GM21723 (cell line): ENCODE measurements around the gene ZNF708.
"Not testable (repeated sequence)": the region's sequence is repeated elsewhere in the genome, so short reads cannot be mapped to it uniquely, and the experiment has no call there.

ENCODE experiments used
- ATAC-seq: cut with Tn5 transposase; IDR thresholded peaks from one replicate; pipeline ENCODE4 v1.9.1; 2021; ENCODE audit warnings: mild to moderate bottlenecking, moderate library complexity; ENCODE audit not compliant: unreplicated experiment

ZNF708 gene

DNA sequence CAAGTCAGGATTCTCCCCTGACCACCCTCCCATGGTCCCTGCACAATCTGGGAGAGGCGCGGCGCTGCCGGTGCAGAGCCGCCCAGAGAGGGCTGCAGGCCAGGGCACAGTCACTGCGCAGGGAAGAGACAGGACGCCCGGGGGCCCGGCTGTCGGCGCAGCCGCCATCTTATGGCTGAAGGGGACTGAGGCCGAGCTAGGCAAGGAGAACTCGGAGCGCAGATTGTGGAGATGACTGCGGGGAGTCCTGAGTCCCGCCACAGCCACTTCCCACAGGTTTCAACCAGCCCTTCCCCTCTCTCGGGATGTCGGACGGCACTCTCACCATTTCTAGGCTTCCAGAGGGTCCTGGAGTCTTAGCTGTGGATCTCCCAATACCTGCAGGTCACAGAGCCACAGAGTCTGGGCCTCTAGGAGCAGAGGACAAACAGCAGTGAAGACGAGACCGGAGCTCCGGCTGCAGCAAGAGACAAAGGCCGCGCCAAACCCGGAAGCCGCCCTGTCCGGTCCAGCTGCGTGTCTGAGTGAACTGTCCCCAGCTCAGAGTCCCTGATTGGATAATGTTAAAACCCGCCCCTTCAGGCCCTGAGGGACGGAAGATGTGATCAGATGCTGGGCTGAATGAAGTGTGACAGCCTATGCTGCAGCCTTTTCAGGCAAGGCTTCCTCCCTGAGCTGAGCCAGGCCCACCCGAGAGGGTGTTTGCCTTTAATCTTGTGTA, at the start of gene ZNF708:
Gene ZNF708 (minus strand): TSS at position 526 of the 721 bp plus-strand sequence. CDS start 198 bp downstream, at position 328.
- ATAC-seq: peak; percentile 99

DNA sequence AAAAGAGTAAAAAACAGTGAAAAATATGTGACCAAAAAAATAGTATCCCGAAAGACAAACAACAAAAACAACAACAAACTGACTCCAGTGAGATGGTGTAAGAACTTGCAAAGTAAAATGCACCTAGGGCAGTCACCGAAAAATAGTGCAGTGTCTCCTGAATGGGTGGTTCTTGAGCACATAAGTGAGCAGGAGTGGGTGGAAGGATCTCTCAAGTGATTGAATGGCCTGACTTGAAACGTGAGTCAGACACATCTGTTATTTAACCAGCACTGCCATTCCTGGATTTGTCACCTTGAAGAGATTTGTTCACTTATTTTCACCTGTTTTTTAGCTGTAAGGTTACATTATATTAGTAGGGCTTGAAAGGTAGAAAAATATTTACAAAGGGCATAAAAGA, 33.1 kb upstream of the ZNF708 start:
- ATAC-seq: no peak

DNA sequence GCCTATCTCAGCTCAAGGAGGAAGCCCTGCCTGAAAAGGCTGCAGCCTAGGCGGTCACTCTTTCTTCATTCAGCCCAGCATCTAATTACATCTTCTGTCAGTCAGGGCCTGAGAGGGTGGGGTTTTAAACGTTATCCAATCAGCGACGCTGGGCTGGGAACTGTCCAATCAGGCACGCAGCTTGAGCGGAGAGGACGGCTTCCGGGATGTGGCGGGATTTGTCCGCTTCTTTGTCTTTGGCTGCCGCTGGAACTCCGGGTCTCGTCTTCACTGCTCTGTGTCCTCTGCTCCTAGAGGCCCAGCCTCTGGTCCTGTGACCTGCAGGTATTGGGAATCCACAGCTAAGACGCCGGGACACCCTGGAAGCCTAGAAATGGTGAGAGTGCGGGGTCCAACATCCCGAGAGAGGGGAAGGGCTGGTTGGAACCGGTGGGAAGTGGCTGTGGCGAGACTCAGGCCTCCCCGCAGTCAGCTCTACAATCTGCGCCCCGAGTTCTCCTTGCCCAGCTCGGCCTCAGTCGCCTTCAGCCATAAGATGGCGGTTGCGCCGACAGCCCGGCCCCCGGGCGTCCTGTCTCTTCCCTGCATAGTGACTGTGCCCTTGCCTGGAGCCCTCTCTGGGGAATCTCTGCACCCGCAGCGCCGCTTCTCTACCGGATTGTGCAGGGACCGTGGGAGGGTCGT, 29.7 kb upstream of the ZNF708 start, which contains the start of gene ZNF738:
Gene ZNF738 (plus strand): TSS at position 233 of the 684 bp plus-strand sequence. CDS start 141 bp downstream, at position 374.
- peak; percentile 97 for ATAC-seq

DNA sequence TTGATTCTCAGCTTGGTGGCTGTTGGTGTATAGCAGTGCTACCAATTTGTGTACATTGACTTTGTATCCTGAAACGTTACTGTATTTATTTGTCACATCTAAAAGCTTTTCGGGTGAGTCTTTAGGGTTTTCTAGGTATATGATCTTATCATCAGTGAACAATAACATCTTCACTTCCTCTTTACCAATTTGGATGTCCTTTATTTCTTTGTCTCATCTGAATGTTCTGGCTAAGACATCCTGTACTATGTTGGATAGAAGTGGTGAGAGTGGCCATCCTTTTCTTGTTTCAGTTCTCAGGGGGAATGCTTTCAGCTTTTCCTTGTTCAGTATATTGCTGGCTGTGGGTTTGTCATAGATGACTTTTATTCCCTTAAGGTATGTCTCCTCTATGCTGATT, 23.6 kb upstream of the ZNF708 start:
- no peak for ATAC-seq

DNA sequence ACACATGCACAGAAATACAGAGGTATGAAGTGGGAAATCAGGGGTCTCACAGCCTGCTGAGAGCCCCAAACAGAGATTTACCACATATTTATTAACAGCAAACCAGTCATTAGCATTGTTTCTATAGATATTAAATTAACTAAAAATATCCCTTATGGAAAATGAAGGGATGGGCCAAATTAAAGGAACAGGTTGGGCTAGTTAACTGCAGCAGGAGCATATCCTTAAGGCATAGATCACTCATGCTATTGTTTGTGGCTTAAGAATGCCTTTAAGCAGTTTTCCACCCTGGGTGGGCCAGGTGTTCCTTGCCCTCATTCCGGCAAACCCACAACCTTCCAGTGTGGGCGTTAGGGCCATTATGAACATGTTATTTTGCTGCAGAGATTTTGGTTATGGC, 15.6 kb upstream of the ZNF708 start:
- ATAC-seq: not testable (repeated sequence)

DNA sequence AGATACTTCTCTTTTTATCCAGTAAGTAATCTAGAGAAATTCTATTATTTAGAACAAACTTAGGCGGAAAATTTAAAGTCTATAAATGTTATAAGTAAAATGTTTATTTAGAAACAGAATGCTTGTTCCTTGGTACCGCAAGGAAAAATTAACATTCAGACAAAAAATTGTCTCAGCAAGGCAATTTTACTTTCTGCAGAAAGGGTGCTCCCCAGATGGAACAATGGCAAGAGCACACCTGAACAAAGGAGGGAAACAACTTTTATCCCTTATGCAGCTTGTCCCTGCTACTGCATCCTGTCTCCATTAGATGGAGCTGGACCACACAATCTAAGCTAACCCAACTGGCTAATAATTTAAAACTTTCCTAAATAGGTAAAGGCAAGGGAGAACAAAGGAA, 6.5 kb upstream of the ZNF708 start:
- ATAC-seq: no peak

DNA sequence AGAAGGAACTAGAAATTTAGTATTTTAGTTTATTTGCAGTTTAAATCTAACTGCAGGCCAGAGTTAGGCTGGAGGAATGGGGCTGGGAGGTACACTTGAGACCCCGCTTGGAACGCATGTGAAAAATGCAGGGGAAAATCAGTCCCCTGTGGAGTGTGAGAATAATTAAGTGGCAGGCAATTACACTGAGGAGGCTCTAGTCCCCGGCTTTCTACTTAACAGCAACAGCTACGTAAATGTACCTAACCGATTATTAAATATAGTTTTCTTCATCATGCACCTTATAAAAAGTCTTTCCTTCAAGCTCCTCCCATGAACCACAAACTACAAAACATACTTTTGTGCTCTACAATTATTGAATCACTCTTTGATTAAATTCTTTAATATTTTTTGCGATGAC, 804 bp downstream of the ZNF708 start:
- no peak for ATAC-seq

DNA sequence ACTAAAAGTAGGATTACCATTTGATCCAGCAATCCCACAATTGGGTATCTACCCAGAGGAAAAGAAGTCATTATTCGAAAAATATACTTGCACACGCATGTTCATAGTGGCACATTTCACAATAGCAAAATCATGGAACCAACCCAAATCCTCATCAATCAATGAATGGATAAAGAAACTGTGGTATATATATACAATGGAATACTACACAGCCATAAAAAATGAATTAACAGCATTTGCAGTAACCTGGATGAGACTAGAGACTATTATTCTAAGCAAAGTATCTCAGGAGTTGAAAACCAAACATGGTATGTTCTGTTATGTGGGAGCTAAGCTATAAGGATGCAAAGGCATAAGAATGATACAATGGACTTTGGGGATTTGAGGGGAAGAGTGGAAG, 3.0 kb downstream of the ZNF708 start:
- ATAC-seq: no peak

DNA sequence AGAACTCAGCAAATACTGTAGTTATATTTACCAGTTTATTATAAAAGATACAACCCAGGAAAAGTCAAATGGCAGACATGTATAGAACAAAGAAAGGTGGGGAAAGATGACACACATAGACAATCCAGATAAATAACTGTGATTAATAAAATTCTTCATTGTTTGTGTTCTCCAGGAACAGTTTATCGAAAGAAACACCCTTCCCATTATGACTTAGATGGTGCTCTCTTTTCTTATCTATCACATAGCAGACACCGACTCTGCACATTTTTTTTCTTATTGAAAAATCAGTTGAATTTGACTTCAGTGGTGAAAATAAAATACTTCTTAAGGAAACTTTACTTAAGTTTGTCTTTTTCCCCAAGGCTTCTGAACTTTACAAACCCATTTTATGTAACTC, 6.2 kb downstream of the ZNF708 start:
- ATAC-seq: no peak

DNA sequence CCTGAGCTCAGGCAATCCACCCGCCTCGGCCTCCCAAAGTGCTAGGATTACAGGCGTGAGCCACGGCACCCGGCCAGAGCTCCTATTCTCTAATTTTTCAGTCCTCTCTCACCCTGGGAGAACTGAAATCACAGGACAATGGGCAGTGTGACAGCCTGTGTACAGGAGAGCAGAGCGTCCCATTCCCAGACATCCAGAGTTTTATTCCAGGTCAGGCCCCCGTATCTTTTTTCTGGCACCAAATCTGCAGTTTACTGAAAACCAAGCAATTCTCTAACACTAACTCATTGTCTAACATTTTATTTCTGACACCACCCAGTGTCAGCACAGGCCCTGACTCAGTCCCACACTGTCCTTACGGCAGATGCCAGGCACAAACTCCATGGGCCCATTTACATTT, 6.7 kb downstream of the ZNF708 start:
- no peak for ATAC-seq

DNA sequence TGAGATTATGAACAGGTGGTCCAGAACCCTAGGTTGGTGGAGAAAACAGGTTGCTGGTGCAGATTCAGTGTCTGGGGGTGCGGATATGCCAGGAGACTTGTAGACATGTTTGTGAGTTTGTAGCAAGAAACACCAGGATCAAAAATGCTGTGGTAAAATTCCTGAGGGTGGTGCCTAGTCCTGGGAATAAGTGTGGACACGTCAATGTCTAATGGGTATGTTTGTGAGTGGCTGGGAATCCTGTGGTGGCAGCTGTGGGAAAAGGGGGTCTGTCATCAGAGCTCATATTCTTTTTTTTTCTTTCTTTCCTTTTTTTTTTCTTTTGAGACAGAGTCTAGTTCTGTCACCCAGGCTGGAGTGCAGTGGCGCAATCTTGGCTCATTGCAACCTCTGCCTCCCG, 7.2 kb downstream of the ZNF708 start:
- no peak for ATAC-seq

DNA sequence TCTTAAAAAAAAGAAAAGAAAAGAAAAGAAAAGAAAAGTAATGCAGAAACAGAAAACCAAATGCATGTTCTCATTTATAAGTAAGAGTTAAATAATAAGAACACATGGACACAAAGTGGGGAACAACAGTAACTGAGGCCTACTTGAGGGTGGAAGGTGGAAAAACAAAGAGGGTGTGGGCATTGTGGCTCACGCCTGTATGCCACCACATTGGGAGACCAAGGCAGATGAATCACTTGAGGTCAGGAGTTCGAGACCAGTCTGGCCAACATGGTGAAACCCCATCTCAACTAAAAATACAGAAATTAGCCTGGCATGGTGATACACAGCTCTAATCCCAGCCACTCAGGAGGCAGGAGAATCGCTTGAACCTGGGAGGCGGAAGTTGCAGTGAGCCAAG, 8.1 kb downstream of the ZNF708 start:
- no peak for ATAC-seq

DNA sequence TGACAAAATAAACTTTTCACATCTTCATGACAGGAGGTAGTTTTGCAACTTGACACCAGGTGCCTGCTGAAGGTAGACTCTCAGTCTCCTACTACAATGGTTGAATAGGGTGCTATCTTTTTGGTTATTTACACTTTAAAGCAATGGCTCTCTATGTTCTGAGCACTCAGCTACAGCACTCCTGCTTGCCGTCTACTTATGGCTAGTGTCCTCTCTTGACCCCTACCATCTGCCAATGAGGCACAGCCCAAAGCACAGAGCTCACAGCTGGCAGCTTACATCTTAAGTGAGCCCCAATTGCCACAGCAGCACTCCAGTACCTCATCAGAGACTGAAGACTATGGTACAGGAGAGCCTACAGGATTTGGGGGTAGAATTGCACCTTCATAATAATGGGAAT, 11.4 kb downstream of the ZNF708 start:
- ATAC-seq: no peak

DNA sequence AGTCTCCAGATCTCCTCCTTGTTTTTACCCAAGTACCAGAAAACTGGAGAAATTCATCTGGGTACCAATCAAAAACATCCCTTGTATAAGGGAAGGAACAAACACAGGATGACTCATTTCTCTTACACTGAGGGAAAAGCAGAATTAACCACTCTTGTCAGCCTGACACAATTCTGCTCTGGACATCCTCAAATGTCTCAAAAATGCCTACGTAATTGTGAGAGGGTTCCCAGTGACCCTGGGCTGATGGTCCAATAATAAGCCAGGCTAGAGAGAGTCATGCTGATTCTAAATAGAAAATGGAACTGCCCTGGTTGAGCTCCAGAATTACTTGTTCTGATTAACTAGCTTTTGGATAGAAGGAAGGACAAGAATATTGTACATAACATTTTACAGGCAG, 14.5 kb downstream of the ZNF708 start:
- no peak for ATAC-seq

DNA sequence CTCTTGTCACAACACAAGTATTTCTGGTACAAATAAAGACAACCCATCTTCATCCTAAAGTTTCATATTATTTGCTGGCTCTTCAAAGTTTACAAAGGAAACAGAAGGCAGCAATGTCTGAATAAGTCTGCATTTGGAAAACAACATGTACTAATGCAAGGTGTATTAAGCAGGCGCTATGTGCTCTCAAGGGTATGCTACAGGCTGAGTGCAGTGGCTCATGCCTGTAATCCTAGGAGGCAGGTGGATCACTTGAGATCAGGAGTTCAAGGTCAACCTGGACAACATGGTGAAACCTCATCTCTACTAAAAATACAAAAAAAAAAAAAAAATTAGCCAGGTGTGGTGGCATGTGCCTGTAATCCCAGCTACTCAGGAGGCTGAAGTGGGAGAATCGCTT, 16.4 kb downstream of the ZNF708 start:
- not testable (repeated sequence) for ATAC-seq

DNA sequence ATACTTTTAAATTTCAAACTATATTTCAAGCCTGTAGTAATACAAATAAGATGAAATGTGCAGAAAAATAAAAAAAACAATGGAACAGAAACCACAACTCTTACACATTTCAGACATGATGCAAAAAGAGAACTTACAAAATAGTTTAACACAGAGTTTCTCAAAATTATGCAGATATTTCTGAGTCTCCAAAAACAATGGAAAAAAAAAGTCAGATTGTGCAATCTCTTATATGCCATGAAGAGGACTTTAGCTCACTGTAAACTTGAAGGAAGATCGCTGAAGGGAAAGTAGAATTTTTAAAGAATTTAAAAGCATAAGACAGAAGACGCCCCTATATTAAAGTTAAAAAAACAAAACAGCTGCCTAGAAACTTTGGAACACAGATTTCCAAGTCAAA, 20.4 kb downstream of the ZNF708 start:
- ATAC-seq: no peak

DNA sequence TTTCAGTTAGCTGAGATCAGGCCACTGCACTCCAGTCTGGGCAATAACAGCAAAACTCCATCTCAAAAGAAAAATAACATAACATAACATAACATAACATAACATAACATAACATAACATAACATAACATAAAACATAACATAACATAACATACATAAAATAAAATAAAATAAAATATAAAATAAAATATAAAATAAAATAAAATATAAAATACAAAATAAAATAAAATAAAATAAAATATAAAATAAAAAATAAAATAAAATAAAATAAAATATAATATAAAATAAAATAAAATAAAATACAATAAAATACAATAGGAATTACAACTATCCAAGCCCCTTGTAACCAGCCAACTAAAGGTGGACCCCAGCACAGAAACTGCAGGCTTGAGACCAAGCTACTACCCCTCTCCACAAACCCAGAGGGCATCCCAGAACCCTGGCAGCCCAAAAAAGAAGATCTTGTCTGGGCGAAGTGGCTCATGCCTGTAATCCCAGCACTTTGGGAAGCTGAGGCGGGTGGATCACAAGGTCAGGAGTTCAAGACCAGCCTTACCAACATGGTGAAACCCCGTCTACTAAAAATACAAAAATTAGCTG, 22.2 kb downstream of the ZNF708 start:
- ATAC-seq: not testable (repeated sequence)

DNA sequence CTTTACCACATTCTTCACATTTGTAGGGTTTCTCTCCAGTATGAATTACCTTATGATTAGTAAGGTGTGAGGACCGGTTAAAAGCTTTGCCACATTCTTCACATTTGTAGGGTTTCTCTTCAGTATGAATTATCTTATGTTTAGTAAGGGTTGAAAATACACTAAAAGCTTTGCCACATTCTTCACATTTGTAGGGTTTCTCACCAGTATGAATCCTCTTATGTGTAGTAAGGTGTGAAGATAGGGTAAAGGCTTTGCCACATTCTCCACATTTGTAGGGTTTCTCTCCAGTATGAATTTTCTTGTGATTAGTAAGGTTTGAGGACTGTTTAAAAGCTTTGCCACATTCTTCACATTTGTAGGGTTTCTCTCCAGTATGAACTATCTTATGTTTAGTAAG, 35.4 kb downstream of the ZNF708 start:
- not testable (repeated sequence) for ATAC-seq

DNA sequence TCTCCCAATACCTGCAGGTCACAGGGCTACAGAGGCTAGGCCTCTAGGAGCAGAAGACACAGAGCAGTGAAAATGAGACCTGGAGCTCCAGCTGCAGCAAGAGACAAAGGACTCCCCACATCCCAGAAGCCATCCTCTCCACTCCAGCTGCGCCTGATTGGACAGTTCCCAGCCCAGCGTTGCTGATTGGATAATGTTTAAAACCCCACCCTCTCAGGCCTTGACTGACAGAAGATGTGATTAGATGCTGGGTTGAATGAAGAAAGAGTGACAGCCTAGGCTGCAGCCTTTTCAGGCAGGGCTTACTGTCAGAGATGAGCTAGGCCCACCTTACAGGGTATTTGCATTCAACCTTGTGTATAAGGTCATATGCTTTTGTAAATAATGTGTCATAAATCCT, 59.4 kb downstream of the ZNF708 start:
- ATAC-seq: no peak

DNA sequence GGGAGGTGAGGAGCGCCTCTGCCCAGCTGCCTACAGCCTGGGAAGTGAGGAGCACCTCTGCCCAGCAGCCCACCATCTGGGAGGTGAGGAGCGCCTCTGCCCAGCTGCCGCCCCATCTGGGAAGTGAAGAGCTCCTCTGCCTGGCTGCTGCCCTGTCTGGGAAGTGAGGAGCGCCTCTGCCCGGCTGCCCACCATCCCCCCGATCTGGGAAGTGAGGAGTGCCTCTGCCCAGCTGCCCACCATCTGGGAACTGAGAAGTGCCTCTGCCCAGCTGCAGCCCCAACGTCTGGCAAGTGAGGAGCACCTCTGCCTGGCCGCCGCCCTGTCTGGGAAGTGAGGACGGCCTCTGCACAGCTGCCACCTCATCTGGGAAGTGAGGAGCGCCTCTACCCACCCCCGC, 64.3 kb downstream of the ZNF708 start:
- no peak for ATAC-seq

DNA sequence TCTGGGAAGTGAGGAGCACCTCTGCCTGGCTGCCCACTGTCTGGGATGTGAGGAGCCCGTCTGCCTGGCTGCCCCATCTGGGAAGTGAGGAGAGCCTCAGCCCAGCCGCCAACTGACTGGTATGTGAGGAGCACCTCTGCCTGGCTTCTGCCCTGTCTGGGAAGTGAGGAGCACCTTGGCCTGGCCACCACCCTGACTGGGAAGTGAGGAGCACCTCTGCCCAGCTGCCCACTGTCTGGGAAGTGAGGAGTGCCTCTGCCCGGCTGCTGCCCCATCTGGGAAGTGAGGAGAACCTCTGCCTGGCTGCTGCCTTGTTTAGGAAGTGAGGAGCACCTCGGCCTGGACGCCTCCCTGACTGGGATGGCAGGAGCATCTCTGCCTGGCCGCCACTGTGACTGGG, 64.8 kb downstream of the ZNF708 start:
- no peak for ATAC-seq

DNA sequence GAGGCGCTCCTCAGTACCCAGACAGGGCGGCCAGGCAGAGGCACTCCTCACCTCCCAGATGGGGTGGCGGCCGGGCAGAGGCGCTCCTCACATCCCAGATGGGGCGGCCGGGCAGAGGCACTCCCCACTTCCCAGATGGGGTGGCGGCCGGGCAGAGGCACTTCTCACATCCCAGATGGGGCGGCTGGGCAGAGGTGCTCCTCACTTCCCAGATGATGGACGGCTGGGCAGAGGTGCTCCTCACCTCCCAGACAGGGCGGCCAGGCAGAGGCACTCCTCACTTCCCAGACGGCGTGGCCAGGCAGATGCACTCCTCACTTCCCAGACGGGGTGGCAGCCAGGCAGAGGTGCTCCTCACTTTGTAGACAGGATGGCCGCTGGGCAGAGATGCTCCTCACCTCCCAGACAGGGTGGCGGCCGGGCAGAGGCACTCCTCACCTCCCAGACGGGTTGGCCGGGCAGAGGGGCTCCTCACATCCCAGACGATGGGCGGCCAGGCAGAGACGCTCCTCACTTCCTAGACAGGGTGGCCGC, 68.3 kb downstream of the ZNF708 start:
- not testable (repeated sequence) for ATAC-seq
